Measurements from ENCODE around the gene NIBAN1.

The NIBAN1 gene

GRCh38 chr1:184945678-184946412 lies 28.5 kb downstream of the NIBAN1 start:
- no peak for DNase-seq (ENCODE audit: low read depth in 3 of 3, low spot score in 1 of 3)

GRCh38 chr1:184945029-184945428 lies 29.3 kb downstream of the NIBAN1 start:
- no peak for DNase-seq (ENCODE audit: low read depth in 3 of 3, low spot score in 1 of 3)

- no peak for DNase-seq (ENCODE audit: low read depth in 3 of 3, low spot score in 1 of 3)
These were observed 30.3 kb downstream of the NIBAN1 start for GRCh38 chr1:184943998-184944397.

- no peak for DNase-seq (ENCODE audit: low read depth in 3 of 3, low spot score in 1 of 3)
These were observed 32.6 kb downstream of the NIBAN1 start for GRCh38 chr1:184941735-184942134.

GRCh38 chr1:184941410-184941733 lies 32.9 kb downstream of the NIBAN1 start:
- DNase-seq (ENCODE audit: low read depth in 3 of 3, low spot score in 1 of 3) = no peak

GRCh38 chr1:184940694-184941409 lies 33.5 kb downstream of the NIBAN1 start:
- DNase-seq (ENCODE audit: low read depth in 3 of 3, low spot score in 1 of 3) = no peak

- no peak for DNase-seq (ENCODE audit: low read depth in 3 of 3, low spot score in 1 of 3)
These were observed 34.1 kb downstream of the NIBAN1 start for GRCh38 chr1:184940226-184940625.

GRCh38 chr1:184937729-184938128 lies 36.6 kb downstream of the NIBAN1 start:
- no peak for DNase-seq (ENCODE audit: low read depth in 3 of 3, low spot score in 1 of 3)

- no peak for DNase-seq (ENCODE audit: low read depth in 3 of 3, low spot score in 1 of 3)
These were observed 38.1 kb downstream of the NIBAN1 start for GRCh38 chr1:184935920-184936798.

- no peak for DNase-seq (ENCODE audit: low read depth in 3 of 3, low spot score in 1 of 3)
These were observed 40.4 kb downstream of the NIBAN1 start for GRCh38 chr1:184933944-184934343.

- DNase-seq (ENCODE audit: low read depth in 3 of 3, low spot score in 1 of 3) = no peak
These were observed 42.0 kb downstream of the NIBAN1 start for GRCh38 chr1:184932319-184932718.

- no peak for DNase-seq (ENCODE audit: low read depth in 3 of 3, low spot score in 1 of 3)
These were observed 42.7 kb downstream of the NIBAN1 start for GRCh38 chr1:184931566-184931965.

GRCh38 chr1:184930645-184931044 lies 43.7 kb downstream of the NIBAN1 start:
- no peak for DNase-seq (ENCODE audit: low read depth in 3 of 3, low spot score in 1 of 3)

GRCh38 chr1:184930232-184930631 lies 44.1 kb downstream of the NIBAN1 start:
- DNase-seq (ENCODE audit: low read depth in 3 of 3, low spot score in 1 of 3) = no peak

- no peak for DNase-seq (ENCODE audit: low read depth in 3 of 3, low spot score in 1 of 3)
These were observed 44.6 kb downstream of the NIBAN1 start for GRCh38 chr1:184929711-184930202.

GRCh38 chr1:184928394-184928793 lies 45.9 kb downstream of the NIBAN1 start:
- no peak for DNase-seq (ENCODE audit: low read depth in 3 of 3, low spot score in 1 of 3)

All from stimulated activated CD4-positive, alpha-beta T cell treated with anti-CD3 and anti-CD28 coated beads, TNF-alpha, amount 100 ng/mL, for 1 hour (primary cell).